Caki2 (cell line): ENCODE measurements around the gene MUCL3. TPM values are rescaled to one million over a fixed set of nuclear protein-coding genes. Genes with fewer than 3 reads are reported as not detected.
"Not testable (repeated sequence)": the region's sequence is repeated elsewhere in the genome, so short reads cannot be mapped to it uniquely, and the experiment has no call there.

Experiments
- DNase-seq: peaks from one replicate; pipeline ENCODE4 v3.0.0-alpha.2; 2015; ENCODE audit warnings: low read depth
- in situ Hi-C: cut with HindIII; loops from 2 replicates; pipeline ENCODE4 v1.10.0; 2016; ENCODE audit warnings: low sequenced_read_pairs, low pct_unique_long_range_greater_than_20kb, mixed read lengths
- total RNA-seq: library from RNA; depleted of rRNA; stranded (reverse); fragments of >200 nt; shearing (Covaris generic); gene quantifications from 2 replicates; pipeline ENCODE4 v1.2.3, GENCODE V29; 2014; ENCODE audit warnings: low replicate concordance; rRNA removed

Gene MUCL3
- total RNA-seq = 0.24 TPM in 1 of 2 replicates, not detected in the other

GRCh38 chr6:30940361-30940986 lies at the start of gene MUCL3:
Gene MUCL3 (plus strand): TSS chr6:30940973. CDS start chr6:30941000, 27 bp downstream.
- DNase-seq = no peak
- in situ Hi-C loops = no loop called here

- no peak for DNase-seq
- in situ Hi-C loops = no loop called here
Measured at GRCh38 chr6:30891450-30891723, 49.4 kb upstream of the MUCL3 start.

- no peak for DNase-seq
- in situ Hi-C loops = no loop called here
Measured at GRCh38 chr6:30891816-30892538, 48.8 kb upstream of the MUCL3 start.

- DNase-seq = no peak
- in situ Hi-C loops = no loop called here
Measured at GRCh38 chr6:30893001-30893591, 47.7 kb upstream of the MUCL3 start.

GRCh38 chr6:30893666-30894065 lies 47.1 kb upstream of the MUCL3 start:
- no peak for DNase-seq
- in situ Hi-C loops = no loop called here

GRCh38 chr6:30894381-30894780 lies 46.4 kb upstream of the MUCL3 start:
- in situ Hi-C loops = no loop called here
- DNase-seq = no peak

GRCh38 chr6:30894935-30895334 lies 45.8 kb upstream of the MUCL3 start:
- no peak for DNase-seq
- in situ Hi-C loops = no loop called here

- in situ Hi-C loops = no loop called here
- DNase-seq = no peak
Measured at GRCh38 chr6:30895343-30895742, 45.4 kb upstream of the MUCL3 start.

- no peak for DNase-seq
- in situ Hi-C loops = no loop called here
Measured at GRCh38 chr6:30896541-30896940, 44.2 kb upstream of the MUCL3 start.

- in situ Hi-C loops = no loop called here
- no peak for DNase-seq
Measured at GRCh38 chr6:30897882-30898281, 42.9 kb upstream of the MUCL3 start.

GRCh38 chr6:30898750-30899360 lies 41.9 kb upstream of the MUCL3 start:
- in situ Hi-C loops = no loop called here
- no peak for DNase-seq

GRCh38 chr6:30900863-30901417 lies 39.8 kb upstream of the MUCL3 start:
- in situ Hi-C loops = no loop called here
- DNase-seq = no peak

GRCh38 chr6:30901436-30901835 lies 39.3 kb upstream of the MUCL3 start:
- DNase-seq = no peak
- in situ Hi-C loops = no loop called here

GRCh38 chr6:30902196-30902595 lies 38.6 kb upstream of the MUCL3 start:
- DNase-seq, in situ Hi-C loops: not testable (repeated sequence)

GRCh38 chr6:30902709-30903108 lies 38.1 kb upstream of the MUCL3 start:
- no peak for DNase-seq
- in situ Hi-C loops = no loop called here

GRCh38 chr6:30903236-30903635 lies 37.5 kb upstream of the MUCL3 start:
- in situ Hi-C loops = no loop called here
- no peak for DNase-seq

GRCh38 chr6:30907290-30907757 lies 33.4 kb upstream of the MUCL3 start:
- peak; percentile 62 for DNase-seq
- in situ Hi-C loops = not testable (repeated sequence)

- in situ Hi-C loops = no loop called here
- peak; percentile 99 for DNase-seq
Measured at GRCh38 chr6:30907758-30908591, 32.8 kb upstream of the MUCL3 start, which contains the start of gene GTF2H4. Gene GTF2H4 (plus strand): TSS chr6:30908207.
